GM19397 (cell line): Measurements from ENCODE around the gene MFRP.

Experiments
- ATAC-seq: cut with Tn5 transposase; IDR thresholded peaks from one replicate; pipeline ENCODE4 v1.9.1; 2021; ENCODE audit warnings: mild to moderate bottlenecking, moderate library complexity; ENCODE audit not compliant: unreplicated experiment

MFRP gene

GRCh38 chr11:119298726-119299125 lies 47.8 kb downstream of the MFRP start:
- ATAC-seq = no peak

GRCh38 chr11:119297938-119298337 lies 48.6 kb downstream of the MFRP start:
- no peak for ATAC-seq

- ATAC-seq = no peak
These were observed 51.3 kb downstream of the MFRP start for GRCh38 chr11:119295178-119295577.

GRCh38 chr11:119293461-119293860 lies 53.0 kb downstream of the MFRP start:
- no peak for ATAC-seq

- ATAC-seq = no peak
These were observed 55.5 kb downstream of the MFRP start for GRCh38 chr11:119290894-119291497.
